Endothelial cell of umbilical vein (primary cell): ENCODE data around the gene LHPP.

Experiments
- EZH2 ChIP-seq: IDR thresholded peaks from 2 replicates; pipeline ENCODE4 v1.6.1; 2012; ENCODE audit warnings: borderline replicate concordance, low read depth, mild to moderate bottlenecking, moderate library complexity, low read length, inconsistent platforms; ENCODE audit not compliant: severe bottlenecking
- FOS ChIP-seq: IDR thresholded peaks from 2 replicates; pipeline ENCODE4 v1.6.1; 2011; ENCODE audit warnings: mild to moderate bottlenecking, low read length, moderate library complexity, borderline replicate concordance; ENCODE audit not compliant: insufficient read depth
- JUN ChIP-seq: IDR thresholded peaks from 2 replicates; pipeline ENCODE4 v1.6.1; 2011; ENCODE audit warnings: borderline replicate concordance, low read depth; ENCODE audit not compliant: insufficient read length, insufficient read depth
- MYC ChIP-seq: IDR thresholded peaks from one replicate; pipeline ENCODE4 v1.6.1; 2011; ENCODE audit warnings: mild to moderate bottlenecking, low read depth, low read length
- POLR2A ChIP-seq: IDR thresholded peaks from 2 replicates; pipeline ENCODE4 v1.6.1; 2012; ENCODE audit warnings: low read depth, mild to moderate bottlenecking, control low read depth, low read length
- POLR2AphosphoS5 ChIP-seq: IDR thresholded peaks from 2 replicates; pipeline ENCODE4 v1.6.1; 2012; ENCODE audit warnings: low read depth, mild to moderate bottlenecking, control low read depth, low read length, moderate library complexity; ENCODE audit not compliant: insufficient read depth
- TF ChIP-seq, protein P1 (sequence below), 2 donors: IDR thresholded peaks; 1 replicate in 1 of 2; 2 replicates in 1 of 2; pipeline ENCODE4 v1.5.1; 2011; ENCODE audit warnings: low read length in 2 of 2, mild to moderate bottlenecking in 2 of 2, moderate library complexity in 2 of 2, control low read depth in 1 of 2, inconsistent platforms in 1 of 2, low read depth in 1 of 2; ENCODE audit not compliant: insufficient read depth in 1 of 2; ENCODE audit errors: extremely low read depth in 1 of 2
- TF ChIP-seq, protein P2 (sequence below): IDR thresholded peaks from 2 replicates; pipeline ENCODE4 v1.6.1; 2011; ENCODE audit not compliant: insufficient read depth, insufficient read length

DNA sequence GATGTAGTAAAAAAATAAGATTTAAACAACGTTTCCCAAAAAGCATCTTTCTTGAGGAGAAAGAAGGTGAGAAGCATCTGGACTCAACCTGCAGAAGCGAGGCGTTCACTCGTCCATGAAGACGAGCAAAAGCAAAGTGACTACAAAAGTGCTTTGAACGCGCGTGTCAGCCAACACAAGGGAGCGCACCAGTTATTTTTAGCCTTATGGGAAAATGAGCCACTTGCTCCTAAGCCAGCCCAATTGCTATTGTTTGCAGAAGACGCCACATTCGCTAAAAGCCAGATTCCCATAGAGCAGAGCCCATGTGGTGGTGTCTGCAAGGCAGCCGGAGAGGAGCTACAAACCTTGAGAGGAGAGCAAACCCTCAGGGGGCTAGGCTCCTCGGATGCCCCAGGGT is 160.0 kb downstream of the LHPP start:
- TF ChIP-seq POLR2AphosphoS5 (no peak), JUN (no peak), FOS (no peak), POLR2A (no peak), MYC (no peak), EZH2 (no peak)
- TF ChIP-seq, protein P1, sequence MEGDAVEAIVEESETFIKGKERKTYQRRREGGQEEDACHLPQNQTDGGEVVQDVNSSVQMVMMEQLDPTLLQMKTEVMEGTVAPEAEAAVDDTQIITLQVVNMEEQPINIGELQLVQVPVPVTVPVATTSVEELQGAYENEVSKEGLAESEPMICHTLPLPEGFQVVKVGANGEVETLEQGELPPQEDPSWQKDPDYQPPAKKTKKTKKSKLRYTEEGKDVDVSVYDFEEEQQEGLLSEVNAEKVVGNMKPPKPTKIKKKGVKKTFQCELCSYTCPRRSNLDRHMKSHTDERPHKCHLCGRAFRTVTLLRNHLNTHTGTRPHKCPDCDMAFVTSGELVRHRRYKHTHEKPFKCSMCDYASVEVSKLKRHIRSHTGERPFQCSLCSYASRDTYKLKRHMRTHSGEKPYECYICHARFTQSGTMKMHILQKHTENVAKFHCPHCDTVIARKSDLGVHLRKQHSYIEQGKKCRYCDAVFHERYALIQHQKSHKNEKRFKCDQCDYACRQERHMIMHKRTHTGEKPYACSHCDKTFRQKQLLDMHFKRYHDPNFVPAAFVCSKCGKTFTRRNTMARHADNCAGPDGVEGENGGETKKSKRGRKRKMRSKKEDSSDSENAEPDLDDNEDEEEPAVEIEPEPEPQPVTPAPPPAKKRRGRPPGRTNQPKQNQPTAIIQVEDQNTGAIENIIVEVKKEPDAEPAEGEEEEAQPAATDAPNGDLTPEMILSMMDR (IDR thresholded peaks at IDR 0.05; ENCODE audit: extremely low read depth in 1 of 2, insufficient read depth in 1 of 2, low read depth in 1 of 2, low read length in 2 of 2), result no peak
- TF ChIP-seq, protein P2, sequence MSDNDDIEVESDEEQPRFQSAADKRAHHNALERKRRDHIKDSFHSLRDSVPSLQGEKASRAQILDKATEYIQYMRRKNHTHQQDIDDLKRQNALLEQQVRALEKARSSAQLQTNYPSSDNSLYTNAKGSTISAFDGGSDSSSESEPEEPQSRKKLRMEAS, result no peak
